BLaER1 treated with 17β-estradiol and CSF1 and Interleukin-3, amounts not matched to agents 10 nM and 100 nM (cell line): ENCODE results near the gene PKD1.

Experiments used
- H3K27ac ChIP-seq, 11 experiments: shearing (Covaris generic); formaldehyde crosslinking; 2 replicates each; pipeline ENCODE4 v1.8.1; 2022
- H3K27me3 ChIP-seq, 11 experiments: shearing (Covaris generic); formaldehyde crosslinking; 2 replicates each; pipeline ENCODE4 v1.8.1; 2022
- H3K36me3 ChIP-seq, 11 experiments: shearing (Covaris generic); formaldehyde crosslinking; 2 replicates each; pipeline ENCODE4 v1.8.1; 2022
- H3K4me1 ChIP-seq, 10 experiments: shearing (Covaris generic); formaldehyde crosslinking; 2 replicates each; pipeline ENCODE4 v1.8.1; 2022
- H3K4me2 ChIP-seq, 11 experiments: shearing (Covaris generic); formaldehyde crosslinking; 2 replicates each; pipeline ENCODE4 v1.8.1; 2022
- H3K4me3 ChIP-seq, 10 experiments: shearing (Covaris generic); formaldehyde crosslinking; 2 replicates each; pipeline ENCODE4 v1.8.1; 2022
- H3K9ac ChIP-seq, 11 experiments: shearing (Covaris generic); formaldehyde crosslinking; 2 replicates each; pipeline ENCODE4 v1.8.1; 2022
- H3K9me3 ChIP-seq, 11 experiments: shearing (Covaris generic); formaldehyde crosslinking; replicated peaks in 1 of 11; 2 replicates each; pipeline ENCODE4 v1.8.1; 2022
- H4K20me1 ChIP-seq, 11 experiments: shearing (Covaris generic); formaldehyde crosslinking; 2 replicates each; pipeline ENCODE4 v1.8.1; 2022
- Cebpa-rat ChIP-seq, 11 experiments: shearing (Covaris generic); IDR thresholded peaks; 2 replicates each; pipeline ENCODE4 v1.8.1; 2022

PKD1 gene

DNA sequence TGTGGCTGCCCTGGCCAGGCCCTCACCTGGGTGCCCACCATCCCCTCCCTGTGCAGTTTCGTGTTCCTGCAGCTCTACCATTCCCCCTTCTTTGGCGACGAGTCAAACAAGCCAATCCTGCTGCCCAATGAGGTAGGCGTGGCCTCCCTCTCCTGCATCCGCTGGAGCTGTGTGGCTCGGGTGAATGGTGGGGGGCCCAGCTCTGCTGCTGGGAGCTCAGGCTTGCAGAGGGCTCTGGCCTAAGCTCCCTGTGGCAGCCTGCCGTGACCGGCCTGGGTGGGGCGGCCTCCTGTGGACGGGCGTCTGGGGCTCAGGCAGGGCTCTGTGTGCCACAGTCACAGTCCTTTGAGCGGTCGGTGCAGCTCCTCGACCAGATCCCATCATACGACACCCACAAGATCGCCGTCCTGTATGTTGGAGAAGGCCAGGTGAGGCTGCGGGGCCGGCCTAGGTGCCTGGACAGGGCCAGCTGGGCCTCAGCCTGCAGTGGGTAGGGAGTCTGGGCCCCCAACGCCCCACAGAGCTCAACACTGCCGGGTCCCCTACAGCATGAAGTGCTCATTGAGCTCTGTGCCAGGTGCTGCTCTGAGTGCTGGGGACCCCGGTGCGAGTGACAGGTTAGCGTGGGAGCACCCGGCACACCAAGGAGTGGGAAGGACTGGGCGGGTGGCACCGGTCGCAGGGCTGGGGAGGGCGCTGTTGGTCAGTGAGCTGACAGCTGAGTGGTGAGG is 50.6 kb downstream of the PKD1 start:
- no peak for TF ChIP-seq Cebpa-rat (IDR thresholded peaks at IDR 0.05)
- peaks cover 40 to 98% (median 86%) of the 10 kb centered on the region in 11 experiments for H4K20me1 ChIP-seq
- H3K4me1 ChIP-seq, result peaks cover 33 to 88% (median 75%) of the 10 kb centered on the region in 10 experiments
- H3K27ac ChIP-seq, result peak overlapping the region in 7 of 11 experiments; percentile 4 to 79 (median 52); a peak in 8 of 22 replicates
- peak overlapping the region in 10 of 11 experiments; percentile 10 to 78 (median 57); a peak in 16 of 22 replicates for H3K9ac ChIP-seq
- H3K27me3 ChIP-seq, result no peaks in the 10 kb centered on the region
- no peaks in the 10 kb centered on the region for H3K9me3 ChIP-seq
- no peak overlapping the region; a peak in 1 of 20 replicates for H3K4me3 ChIP-seq
- peak overlapping the region in 9 of 11 experiments; percentile 75 to 99 (median 97); a peak in 17 of 22 replicates for H3K4me2 ChIP-seq
- peaks cover 54 to 89% (median 79%) of the 10 kb centered on the region in 11 experiments for H3K36me3 ChIP-seq

DNA sequence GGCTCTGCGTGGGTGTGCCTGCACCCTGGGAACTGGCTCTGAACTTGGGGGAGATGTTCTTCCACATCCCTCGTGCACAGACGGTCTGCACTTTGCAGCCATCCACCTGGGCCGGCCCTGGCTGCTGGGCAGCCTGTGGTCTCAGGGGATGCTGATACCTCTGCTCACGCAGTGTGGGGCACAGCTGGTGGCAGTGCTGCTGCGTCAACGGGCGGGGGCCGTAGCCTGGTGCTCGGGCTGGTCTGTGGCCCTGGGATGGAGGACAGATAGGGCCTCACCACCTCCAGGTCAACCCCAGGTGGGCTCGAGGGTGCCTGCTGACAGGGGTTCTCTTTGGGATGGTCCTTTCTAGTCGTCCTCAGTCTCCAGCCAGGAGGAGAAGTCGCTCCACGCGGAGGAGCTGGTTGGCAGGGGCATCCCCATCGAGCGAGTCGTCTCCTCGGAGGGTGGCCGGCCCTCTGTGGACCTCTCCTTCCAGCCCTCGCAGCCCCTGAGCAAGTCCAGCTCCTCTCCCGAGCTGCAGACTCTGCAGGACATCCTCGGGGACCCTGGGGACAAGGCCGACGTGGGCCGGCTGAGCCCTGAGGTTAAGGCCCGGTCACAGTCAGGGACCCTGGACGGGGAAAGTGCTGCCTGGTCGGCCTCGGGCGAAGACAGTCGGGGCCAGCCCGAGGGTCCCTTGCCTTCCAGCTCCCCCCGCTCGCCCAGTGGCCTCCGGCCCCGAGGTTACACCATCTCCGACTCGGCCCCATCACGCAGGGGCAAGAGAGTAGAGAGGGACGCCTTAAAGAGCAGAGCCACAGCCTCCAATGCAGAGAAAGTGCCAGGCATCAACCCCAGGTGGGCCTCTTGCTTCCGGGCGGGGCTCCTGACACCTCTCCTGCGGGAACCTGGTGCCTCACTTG is 51.6 kb downstream of the PKD1 start:
- Histone ChIP-seq H3K4me3 (peak overlapping the region in 6 of 10 experiments; percentile 10 to 38 (median 29); a peak in 8 of 20 replicates), H3K4me1 (peaks cover 33 to 92% (median 75%) of the 10 kb centered on the region in 10 experiments), H3K36me3 (peaks cover 54 to 89% (median 79%) of the 10 kb centered on the region in 11 experiments), H3K27ac (peak overlapping the region in 8 of 11 experiments; percentile 52 to 79 (median 66); a peak in 15 of 22 replicates), H3K9ac (peak overlapping the region in 9 of 11 experiments; percentile 15 to 78 (median 69); a peak in 16 of 22 replicates), H4K20me1 (peaks cover 37 to 98% (median 76%) of the 10 kb centered on the region in 11 experiments), H3K4me2 (peak overlapping the region; percentile 75 to 99 (median 95)), H3K27me3 (no peaks in the 10 kb centered on the region), H3K9me3 (no peaks in the 10 kb centered on the region)
- TF ChIP-seq Cebpa-rat (IDR thresholded peaks at IDR 0.05), result no peak

DNA sequence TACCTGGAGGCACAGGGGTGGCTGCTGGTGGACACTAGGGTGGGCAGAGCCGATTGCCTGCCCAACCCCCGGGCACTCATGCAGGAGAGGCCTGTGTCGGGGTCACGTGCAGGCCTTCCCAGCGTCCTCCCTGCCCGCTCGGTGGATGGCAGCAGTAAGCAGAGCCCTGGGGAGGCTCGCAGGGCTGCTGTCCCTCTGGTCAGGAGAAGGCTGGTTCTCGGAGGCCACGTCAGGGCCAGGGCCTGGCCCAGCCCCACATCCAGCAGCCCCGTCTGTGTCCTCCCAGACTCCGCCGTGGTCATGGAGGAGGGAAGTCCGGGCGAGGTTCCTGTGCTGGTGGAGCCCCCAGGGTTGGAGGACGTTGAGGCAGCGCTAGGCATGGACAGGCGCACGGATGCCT is 52.3 kb downstream of the PKD1 start:
- no peak for TF ChIP-seq Cebpa-rat (IDR thresholded peaks at IDR 0.05)
- peak overlapping the region in 9 of 11 experiments; percentile 15 to 78 (median 69); a peak in 16 of 22 replicates for H3K9ac ChIP-seq
- H4K20me1 ChIP-seq, result peaks cover 30 to 98% (median 69%) of the 10 kb centered on the region in 11 experiments
- no peaks in the 10 kb centered on the region for H3K27me3 ChIP-seq
- H3K9me3 ChIP-seq, result no peaks in the 10 kb centered on the region
- peak overlapping the region in 8 of 11 experiments; percentile 52 to 79 (median 66); a peak in 17 of 22 replicates for H3K27ac ChIP-seq
- H3K4me3 ChIP-seq, result peak overlapping the region in 7 of 10 experiments; percentile 2 to 38 (median 28); a peak in 10 of 20 replicates
- H3K36me3 ChIP-seq, result peaks cover 52 to 89% (median 78%) of the 10 kb centered on the region in 11 experiments
- peak overlapping the region; percentile 75 to 99 (median 95) for H3K4me2 ChIP-seq
- H3K4me1 ChIP-seq, result peaks cover 33 to 94% (median 78%) of the 10 kb centered on the region in 10 experiments

DNA sequence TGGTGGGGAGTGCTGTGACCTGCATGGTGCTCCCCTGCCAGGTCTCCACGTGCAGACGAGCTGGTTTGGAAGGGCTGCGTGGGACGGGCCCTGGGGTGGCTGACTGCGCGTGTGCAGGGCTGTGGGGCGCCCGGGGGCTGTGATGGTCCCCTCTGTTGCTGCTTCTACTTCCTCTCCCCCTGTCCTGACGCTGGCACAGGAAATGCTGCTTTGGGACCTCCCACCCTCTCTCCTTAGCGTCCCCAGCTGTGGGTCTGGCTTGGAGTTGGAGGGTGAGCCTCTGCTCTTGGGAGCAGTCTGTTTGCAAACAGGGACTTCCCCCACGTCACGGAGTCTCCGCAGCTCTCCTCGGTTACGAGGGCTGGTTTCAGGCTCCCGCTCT is 52.7 kb downstream of the PKD1 start:
- Histone ChIP-seq H3K36me3 (peaks cover 47 to 88% (median 77%) of the 10 kb centered on the region in 11 experiments), H3K4me3 (peak overlapping the region in 6 of 10 experiments; percentile 2 to 38 (median 29); a peak in 7 of 20 replicates), H3K4me1 (peaks cover 33 to 94% (median 79%) of the 10 kb centered on the region in 10 experiments), H4K20me1 (peaks cover 25 to 98% (median 65%) of the 10 kb centered on the region in 11 experiments), H3K9me3 (no peaks in the 10 kb centered on the region), H3K9ac (peak overlapping the region in 8 of 11 experiments; percentile 51 to 78 (median 70); a peak in 16 of 22 replicates), H3K4me2 (peak overlapping the region; percentile 75 to 99 (median 95)), H3K27me3 (no peaks in the 10 kb centered on the region), H3K27ac (peak overlapping the region in 8 of 11 experiments; percentile 52 to 79 (median 66); a peak in 17 of 22 replicates)
- TF ChIP-seq Cebpa-rat (IDR thresholded peaks at IDR 0.05), result no peak

DNA sequence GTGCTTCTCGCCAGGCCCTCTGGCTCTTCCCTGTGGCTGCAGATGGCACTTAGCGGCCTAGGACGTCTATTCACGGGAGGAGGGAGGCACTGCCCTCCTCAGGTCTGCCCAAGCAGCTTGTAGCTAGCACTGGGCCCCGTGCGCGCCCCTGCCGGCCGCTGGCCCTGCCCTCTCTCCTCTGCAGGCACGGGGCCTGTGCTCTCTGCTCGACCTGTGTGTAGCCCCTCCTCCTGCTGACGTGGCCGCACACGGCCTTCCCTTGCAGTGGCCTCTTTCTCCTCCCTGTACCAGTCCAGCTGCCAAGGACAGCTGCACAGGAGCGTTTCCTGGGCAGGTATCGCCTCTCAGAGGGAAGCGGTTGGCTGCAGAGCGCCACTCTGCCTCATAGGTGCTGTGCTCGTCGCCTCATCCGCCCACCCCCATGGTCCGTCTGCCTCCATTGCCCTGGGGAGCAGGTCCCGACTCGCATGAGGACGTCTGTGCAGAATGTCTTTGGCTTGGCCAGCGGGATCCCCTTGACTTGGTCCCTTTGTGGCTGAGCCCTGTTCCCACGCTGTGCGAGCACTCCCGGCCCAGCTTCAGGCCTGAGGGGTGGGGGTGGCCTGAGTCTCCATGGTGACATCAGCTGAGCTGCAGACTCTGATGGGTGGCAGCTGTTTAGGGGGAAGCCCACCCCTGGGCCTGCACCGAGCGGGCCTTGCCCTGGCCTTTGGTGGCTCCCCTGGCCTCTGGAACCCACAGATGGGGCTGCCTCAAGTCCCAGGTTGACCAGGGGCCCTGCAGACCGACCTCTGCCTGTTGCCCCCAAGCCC is 53.3 kb downstream of the PKD1 start:
- peaks cover 19 to 98% (median 61%) of the 10 kb centered on the region in 11 experiments for H4K20me1 ChIP-seq
- H3K36me3 ChIP-seq, result peaks cover 46 to 87% (median 72%) of the 10 kb centered on the region in 11 experiments
- H3K27me3 ChIP-seq, result no peaks in the 10 kb centered on the region
- peak overlapping the region; percentile 75 to 99 (median 95) for H3K4me2 ChIP-seq
- H3K27ac ChIP-seq, result peak overlapping the region in 8 of 11 experiments; percentile 30 to 79 (median 60); a peak in 15 of 22 replicates
- H3K4me3 ChIP-seq, result peak overlapping the region in 2 of 10 experiments; percentile 28 to 36; a peak in 1 of 20 replicates
- H3K9ac ChIP-seq, result peak overlapping the region in 6 of 11 experiments; percentile 63 to 78 (median 74); a peak in 13 of 22 replicates
- peaks cover 33 to 88% (median 73%) of the 10 kb centered on the region in 10 experiments for H3K4me1 ChIP-seq
- TF ChIP-seq Cebpa-rat (IDR thresholded peaks at IDR 0.05), result no peak
- H3K9me3 ChIP-seq, result no peaks in the 10 kb centered on the region

DNA sequence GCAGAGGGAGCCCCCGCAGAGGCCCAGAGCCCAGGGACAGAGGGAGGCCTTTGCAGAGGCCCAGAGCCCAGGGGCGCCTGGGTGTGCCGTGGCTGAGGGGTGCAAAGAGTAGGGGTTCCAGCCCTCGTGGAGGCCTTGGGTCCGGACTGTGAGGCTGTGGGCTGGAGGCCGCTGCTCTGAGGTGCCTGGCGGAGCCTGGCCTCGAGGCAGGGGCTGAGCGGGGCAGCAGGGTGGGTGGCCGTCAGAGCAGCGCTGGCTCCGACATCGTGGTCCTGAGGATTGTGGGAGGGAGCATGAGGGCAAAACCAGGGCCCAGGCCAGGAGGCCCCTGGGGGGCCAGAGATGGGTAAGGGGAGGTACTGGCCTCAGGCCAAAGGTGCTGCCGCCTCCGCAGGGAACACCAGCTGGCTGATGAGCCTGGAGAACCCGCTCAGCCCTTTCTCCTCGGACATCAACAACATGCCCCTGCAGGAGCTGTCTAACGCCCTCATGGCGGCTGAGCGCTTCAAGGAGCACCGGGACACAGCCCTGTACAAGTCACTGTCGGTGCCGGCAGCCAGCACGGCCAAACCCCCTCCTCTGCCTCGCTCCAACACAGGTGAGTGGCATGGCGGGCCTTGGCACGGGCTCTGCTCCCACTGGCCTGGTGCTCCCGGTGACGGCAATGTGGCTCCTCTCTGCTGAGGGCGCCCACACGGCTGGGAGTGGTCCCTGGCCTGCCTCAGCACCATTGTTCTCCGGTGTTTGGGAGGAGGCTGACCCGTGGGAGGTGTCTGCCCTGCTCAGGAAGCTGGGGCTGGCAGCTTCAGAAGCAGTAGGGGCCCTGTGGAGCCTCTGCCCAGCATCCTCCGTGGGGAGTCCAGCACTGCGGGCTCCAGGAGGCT is 54.3 kb downstream of the PKD1 start:
- H3K27ac ChIP-seq, result peak overlapping the region in 2 of 11 experiments; percentile 57 to 79; a peak in 4 of 22 replicates
- peaks cover 25 to 79% (median 63%) of the 10 kb centered on the region in 10 experiments for H3K4me1 ChIP-seq
- H3K27me3 ChIP-seq, result no peaks in the 10 kb centered on the region
- H3K36me3 ChIP-seq, result peaks cover 49 to 88% (median 75%) of the 10 kb centered on the region in 11 experiments
- no peak for TF ChIP-seq Cebpa-rat (IDR thresholded peaks at IDR 0.05)
- no peak overlapping the region for H3K4me3 ChIP-seq
- H3K9ac ChIP-seq, result peak overlapping the region in 5 of 11 experiments; percentile 9 to 78 (median 72); a peak in 8 of 22 replicates
- no peaks in the 10 kb centered on the region for H3K9me3 ChIP-seq
- H3K4me2 ChIP-seq, result peak overlapping the region in 10 of 11 experiments; percentile 75 to 99 (median 96); a peak in 19 of 22 replicates
- H4K20me1 ChIP-seq, result peaks cover 11 to 97% (median 52%) of the 10 kb centered on the region in 11 experiments

DNA sequence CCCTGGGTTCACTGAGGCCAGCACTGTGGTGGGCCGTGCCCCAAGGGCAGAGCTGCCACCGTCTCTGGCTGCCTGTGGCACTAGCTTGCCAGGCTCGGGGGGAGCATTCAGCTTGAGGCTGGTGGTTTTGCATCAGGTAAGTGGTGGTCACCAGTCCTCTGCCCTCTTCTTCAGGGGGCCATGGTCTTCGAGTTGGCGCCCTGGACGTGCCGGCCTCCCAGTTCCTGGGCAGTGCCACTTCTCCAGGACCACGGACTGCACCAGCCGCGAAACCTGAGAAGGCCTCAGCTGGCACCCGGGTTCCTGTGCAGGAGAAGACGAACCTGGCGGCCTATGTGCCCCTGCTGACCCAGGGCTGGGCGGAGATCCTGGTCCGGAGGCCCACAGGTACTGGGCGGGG is 55.7 kb downstream of the PKD1 start:
- H3K4me2 ChIP-seq, result no peak overlapping the region
- H4K20me1 ChIP-seq, result peaks cover 5 to 85% (median 40%) of the 10 kb centered on the region in 11 experiments; a peak in 20 of 22 replicates
- no peak overlapping the region for H3K4me3 ChIP-seq
- H3K9ac ChIP-seq, result no peak overlapping the region
- peaks cover 48 to 88% (median 77%) of the 10 kb centered on the region in 11 experiments for H3K36me3 ChIP-seq
- H3K4me1 ChIP-seq, result peaks cover 21 to 64% (median 49%) of the 10 kb centered on the region in 10 experiments
- no peaks in the 10 kb centered on the region for H3K27me3 ChIP-seq
- no peaks in the 10 kb centered on the region for H3K9me3 ChIP-seq
- TF ChIP-seq Cebpa-rat (IDR thresholded peaks at IDR 0.05), result no peak
- H3K27ac ChIP-seq, result no peak overlapping the region
